Smooth muscle cell (in vitro differentiated cells): ENCODE results near the gene DNAH1. TPM values are rescaled to one million over a fixed set of nuclear protein-coding genes. Genes with fewer than 3 reads are reported as not detected.

Source experiments
- DNase-seq: peaks from one replicate; lab custom pipeline; 2025; ENCODE audit not compliant: unreplicated experiment; lab: John Stamatoyannopoulos, UW
- H2AFZ ChIP-seq: fragments of 200-600 bp; sonication (generic); 2 replicates; pipeline ENCODE4 v1.6.0; 2016; ENCODE audit warnings: antibody characterized with exemption, low read depth, mild to moderate bottlenecking
- H3F3A ChIP-seq: fragments of 200-600 bp; sonication (generic); 2 replicates; pipeline ENCODE4 v1.6.0; 2017; ENCODE audit warnings: antibody characterized with exemption, low read depth
- H3K27ac ChIP-seq: fragments of 200-600 bp; sonication (generic); 2 replicates; pipeline ENCODE4 v1.5.1; 2016; ENCODE audit warnings: low read depth, mild to moderate bottlenecking
- H3K27me3 ChIP-seq: fragments of 200-600 bp; sonication (generic); 2 replicates; pipeline ENCODE4 v1.6.1; 2016; ENCODE audit warnings: low read depth, mild to moderate bottlenecking
- H3K36me3 ChIP-seq: fragments of 200-600 bp; sonication (generic); 2 replicates; pipeline ENCODE4 v1.5.1; 2016; ENCODE audit warnings: low read depth
- H3K4me1 ChIP-seq: fragments of 200-600 bp; sonication (generic); 2 replicates; pipeline ENCODE4 v1.5.1; 2016; ENCODE audit warnings: low read depth
- H3K4me2 ChIP-seq: fragments of 200-600 bp; sonication (generic); 2 replicates; pipeline ENCODE4 v1.6.0; 2016; ENCODE audit warnings: mild to moderate bottlenecking
- H3K4me3 ChIP-seq: fragments of 200-600 bp; sonication (generic); 2 replicates; pipeline ENCODE4 v1.5.1; 2016; ENCODE audit warnings: mild to moderate bottlenecking
- H3K79me2 ChIP-seq: fragments of 200-600 bp; sonication (generic); 2 replicates; pipeline ENCODE4 v1.6.0; 2016; ENCODE audit warnings: low read depth, mild to moderate bottlenecking
- H3K9ac ChIP-seq: fragments of 200-600 bp; sonication (generic); 2 replicates; pipeline ENCODE4 v1.6.0; 2016; ENCODE audit warnings: low read depth
- H3K9me3 ChIP-seq: fragments of 200-600 bp; sonication (generic); replicated peaks from 2 replicates; pipeline ENCODE4 v1.5.1; 2016; ENCODE audit warnings: low read depth
- H4K20me1 ChIP-seq: fragments of 200-600 bp; sonication (generic); 2 replicates; pipeline ENCODE4 v1.6.0; 2016; ENCODE audit warnings: low read depth
- CTCF ChIP-seq: fragments of 200-600 bp; sonication (generic); IDR thresholded peaks from 2 replicates; pipeline ENCODE4 v1.5.1; 2017; ENCODE audit warnings: borderline replicate concordance, mild to moderate bottlenecking, antibody characterized with exemption; ENCODE audit not compliant: insufficient read depth, poor library complexity, severe bottlenecking
- whole genome bisulfite sequencing: methylation state at CpG from one replicate; pipeline ENCODE4 v1.1.7; 2016; ENCODE audit warnings: low lambda C conversion rate; 5-methylcytosine and 5-hydroxymethylcytosine counted together
- polyA plus RNA-seq: library from polyadenylated mRNA; unstranded; fragments of >200 nt; fragmentation: Nextera tagmentation; extraction: Ambion mirVana; gene quantifications from 2 replicates; pipeline ENCODE4 v1.2.1, GENCODE V29; 2016
- total RNA-seq: library from RNA; depleted of rRNA; stranded (reverse); fragments of >200 nt; gene quantifications from 2 replicates; pipeline ENCODE4 v1.2.3, GENCODE V29; 2014

DNAH1 gene
- total and polyA plus RNA-seq, 2 experiments from 2014 or later, result 0.54 to 3.7 TPM

- Histone ChIP-seq H3K9me3 (no peaks in the 10 kb centered on the region), H4K20me1 (no peaks in the 10 kb centered on the region), H3F3A (no peaks in the 10 kb centered on the region), H2AFZ (no peak overlapping the region), H3K9ac (no peak overlapping the region), H3K79me2 (no peaks in the 10 kb centered on the region), H3K27ac (no peak overlapping the region), H3K27me3 (no peaks in the 10 kb centered on the region), H3K4me2 (no peak overlapping the region), H3K36me3 (no peaks in the 10 kb centered on the region), H3K4me3 (no peak overlapping the region), H3K4me1 (no peaks in the 10 kb centered on the region)
- WGBS, result 96% methylated on average over 18 of the region's 18 CpGs
- TF ChIP-seq CTCF, result no peak
- no peak for DNase-seq
Measured at GRCh38 chr3:52358362-52358940, 42.3 kb downstream of the DNAH1 start.

- Histone ChIP-seq H4K20me1 (no peaks in the 10 kb centered on the region), H3K36me3 (no peaks in the 10 kb centered on the region), H3K9ac (no peak overlapping the region), H3K27ac (no peak overlapping the region), H3K27me3 (no peaks in the 10 kb centered on the region), H3K4me2 (no peak overlapping the region), H3K4me1 (no peaks in the 10 kb centered on the region), H3K4me3 (no peak overlapping the region), H2AFZ (no peak overlapping the region), H3F3A (no peaks in the 10 kb centered on the region), H3K9me3 (no peaks in the 10 kb centered on the region), H3K79me2 (no peaks in the 10 kb centered on the region)
- DNase-seq, result no peak
- WGBS, result 94% methylated on average over 12 of the region's 12 CpGs
- TF ChIP-seq CTCF, result no peak
Measured at GRCh38 chr3:52359116-52359855, 43.2 kb downstream of the DNAH1 start.

GRCh38 chr3:52361011-52361410 is 44.9 kb downstream of the DNAH1 start:
- no peak for DNase-seq
- 98% methylated on average over 9 of the region's 9 CpGs for WGBS
- no peak for TF ChIP-seq CTCF
- Histone ChIP-seq H3K4me3 (no peak overlapping the region), H2AFZ (no peak overlapping the region), H3K36me3 (no peaks in the 10 kb centered on the region), H3K79me2 (no peaks in the 10 kb centered on the region), H3F3A (no peaks in the 10 kb centered on the region), H3K27me3 (no peaks in the 10 kb centered on the region), H3K9me3 (no peaks in the 10 kb centered on the region), H3K9ac (no peak overlapping the region), H3K27ac (no peak overlapping the region), H3K4me2 (no peak overlapping the region), H4K20me1 (no peaks in the 10 kb centered on the region), H3K4me1 (no peaks in the 10 kb centered on the region)
